Tongue (tissue), 2 donors: ENCODE results near the gene TMEM212. TPM values are rescaled to one million over a fixed set of nuclear protein-coding genes. Genes with fewer than 3 reads are reported as not detected.
"Not testable (repeated sequence)": the region's sequence is repeated elsewhere in the genome, so short reads cannot be mapped to it uniquely, and the experiment has no call there.

Source experiments
- DNase-seq: peaks from one replicate; pipeline ENCODE4 v3.0.0-alpha.2; 2015
- total RNA-seq: library from RNA; depleted of rRNA; stranded (reverse); fragments of >200 nt; gene quantifications from one replicate; pipeline ENCODE4 v1.2.3, GENCODE V29; 2014

The TMEM212 gene
- total RNA-seq, 1 donor from 2014 or later, result not detected

DNA sequence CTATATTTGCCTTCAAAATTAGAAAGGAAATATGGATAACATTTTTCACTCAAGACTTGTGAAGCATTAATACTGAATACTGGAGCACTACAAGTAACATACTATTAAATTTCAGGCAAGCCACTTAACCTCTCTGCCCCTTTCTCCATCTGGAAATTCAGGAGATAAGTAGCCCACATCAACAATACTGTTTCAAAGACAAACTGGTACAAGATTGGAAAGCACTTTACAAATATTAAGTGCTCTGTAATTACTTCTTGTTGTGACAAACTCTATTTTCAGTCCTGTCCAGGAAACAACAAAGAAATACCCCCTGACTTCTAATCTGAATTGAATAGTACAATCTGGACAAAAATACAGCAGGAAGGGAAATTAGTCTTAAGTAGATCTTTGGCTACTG is 49.3 kb downstream of the TMEM212 start:
- no peak for DNase-seq

DNA sequence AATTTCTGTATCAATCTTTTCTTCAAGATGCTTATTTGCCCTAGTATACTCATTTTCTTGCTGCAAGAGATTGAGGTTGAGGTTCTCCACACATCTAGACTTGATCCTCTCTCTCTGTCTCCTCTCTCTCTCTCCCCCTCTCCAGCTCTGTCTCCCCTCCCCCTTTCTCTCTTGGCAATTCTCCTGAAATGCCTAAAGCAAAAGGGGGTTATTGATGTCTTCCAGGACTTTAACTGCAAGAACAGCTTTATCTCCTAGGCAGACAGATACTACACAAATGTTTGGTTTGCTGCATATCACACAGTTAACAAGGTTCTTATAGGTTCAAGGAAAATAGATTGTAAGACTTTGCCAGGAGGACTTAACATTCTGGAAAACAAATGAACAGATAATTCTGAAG is 52.1 kb downstream of the TMEM212 start:
- no peak for DNase-seq

DNA sequence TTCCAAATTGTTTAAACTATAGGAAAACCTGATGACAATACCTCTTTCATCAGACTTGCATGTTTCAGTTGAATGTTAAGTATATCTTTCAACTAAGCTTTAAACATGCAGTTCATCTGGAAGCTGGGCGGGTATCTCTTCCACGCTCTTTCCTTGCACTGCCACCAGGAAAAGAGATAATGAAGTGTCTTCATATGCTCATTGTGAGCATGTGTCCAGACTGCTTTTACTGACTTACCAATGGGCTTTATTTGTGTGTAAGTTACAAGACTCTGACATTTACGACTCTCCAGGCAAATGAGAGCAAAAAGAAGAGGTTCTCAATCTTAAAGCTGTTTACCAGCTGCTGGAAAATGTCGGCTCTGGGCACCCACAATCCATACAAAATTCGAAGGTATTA is 52.8 kb downstream of the TMEM212 start:
- DNase-seq, result no peak

DNA sequence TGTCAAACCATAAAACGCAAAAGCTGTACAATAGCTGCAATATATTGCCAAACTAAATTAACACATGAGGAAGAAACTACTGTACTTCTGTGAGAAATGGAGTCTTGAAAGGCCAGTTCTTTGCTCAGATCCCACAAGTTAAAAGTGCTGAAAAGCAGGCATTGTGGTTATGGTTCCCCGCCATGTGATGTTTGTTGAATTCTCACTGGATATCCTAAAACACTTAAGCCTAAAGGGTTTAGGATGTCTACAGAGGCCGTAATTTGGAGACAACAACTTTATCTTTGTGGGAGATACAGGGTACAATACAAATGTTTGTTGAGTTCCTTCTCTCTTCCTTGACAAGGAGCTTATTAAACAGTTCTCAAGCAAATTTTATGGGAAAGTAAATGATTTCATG is 53.2 kb downstream of the TMEM212 start:
- DNase-seq, result no peak

DNA sequence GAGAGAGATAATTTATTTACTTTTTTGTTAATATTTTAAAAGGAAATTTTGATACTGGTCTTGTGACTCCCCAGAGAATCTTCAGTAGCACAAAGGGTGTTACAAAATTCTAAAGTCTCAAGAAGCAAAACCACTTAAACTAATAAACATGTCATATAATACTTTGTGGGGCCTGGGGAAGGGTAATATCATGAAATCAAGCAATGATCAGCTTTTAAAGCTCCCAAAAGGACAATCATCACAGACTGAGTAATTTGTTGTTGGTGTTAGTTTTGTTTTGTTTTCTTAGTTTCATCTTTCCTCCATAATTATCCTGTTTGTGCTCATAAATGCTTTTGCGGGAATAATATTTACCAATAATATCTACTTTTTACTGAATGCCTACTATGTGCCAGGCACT is 55.0 kb downstream of the TMEM212 start:
- no peak for DNase-seq

DNA sequence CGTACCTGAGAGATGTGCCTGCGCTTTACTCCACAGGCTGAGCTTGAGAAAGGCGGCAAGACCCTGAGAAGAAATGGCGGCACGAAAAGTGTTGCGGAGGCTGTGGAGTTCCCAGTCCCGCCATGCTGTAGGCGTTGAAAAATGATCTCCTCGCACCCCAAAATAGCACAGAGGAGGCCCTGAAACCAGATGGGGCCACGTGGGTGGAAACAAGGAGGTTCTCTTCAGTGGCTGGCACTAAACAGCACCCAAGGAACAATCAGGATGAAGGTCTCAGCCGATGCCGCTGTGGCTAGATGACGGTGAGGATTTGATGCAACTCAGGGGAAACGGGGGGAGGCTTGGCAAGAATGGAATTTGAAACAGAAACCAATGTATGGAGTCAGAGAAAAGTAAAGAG is 57.3 kb downstream of the TMEM212 start:
- no peak for DNase-seq

DNA sequence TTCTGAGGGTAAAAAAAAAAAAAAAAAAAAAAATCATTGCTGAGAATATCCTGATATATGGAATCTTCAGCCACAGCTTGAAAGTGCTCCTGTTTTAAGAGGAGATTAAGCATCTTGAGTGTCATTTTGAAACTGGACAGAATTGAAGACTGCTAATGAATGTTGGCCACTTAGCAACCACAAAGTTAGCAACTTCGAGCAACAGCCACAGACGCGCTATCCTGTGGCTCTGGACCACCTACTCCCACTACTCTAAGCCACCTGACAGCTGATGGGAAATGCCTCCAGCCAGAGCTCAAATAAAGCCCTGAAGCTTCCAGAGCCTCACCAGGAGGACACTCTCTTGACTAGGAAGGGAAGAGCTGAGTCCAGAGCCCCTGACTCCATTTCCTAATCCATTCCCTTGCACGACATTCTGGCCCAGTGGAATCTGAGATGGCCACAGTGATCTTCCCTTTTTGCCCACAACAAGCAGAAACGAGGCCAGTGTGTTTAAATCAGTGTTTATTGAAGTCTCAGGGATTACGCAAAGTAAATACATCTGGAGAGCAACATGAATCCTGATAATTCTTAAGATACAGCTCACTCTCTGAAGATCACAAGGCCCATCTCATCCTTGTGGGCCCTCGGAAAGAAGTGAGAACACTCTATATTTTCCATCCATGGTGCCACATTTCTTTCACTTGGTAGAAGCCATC is 58.6 kb downstream of the TMEM212 start:
- no peak for DNase-seq

DNA sequence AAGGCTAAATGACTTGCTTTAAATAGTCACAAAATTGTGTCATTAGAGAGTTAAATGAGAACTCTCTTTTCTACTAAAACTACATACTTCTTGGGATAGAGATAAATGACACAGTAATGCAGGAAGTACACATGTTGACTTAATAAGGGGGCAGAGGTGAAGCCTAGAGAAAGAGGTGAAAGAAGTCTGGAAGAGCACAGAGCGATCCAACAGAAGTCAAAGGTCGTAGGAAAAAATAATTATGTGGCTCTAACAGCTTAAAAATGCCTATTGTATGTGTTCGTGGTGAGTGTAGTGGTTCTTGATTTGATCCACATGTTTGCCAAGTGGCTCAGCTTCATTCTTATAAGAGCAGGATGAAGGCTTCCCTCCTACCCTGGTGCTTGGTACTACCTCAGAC is 61.7 kb downstream of the TMEM212 start:
- DNase-seq, result no peak

DNA sequence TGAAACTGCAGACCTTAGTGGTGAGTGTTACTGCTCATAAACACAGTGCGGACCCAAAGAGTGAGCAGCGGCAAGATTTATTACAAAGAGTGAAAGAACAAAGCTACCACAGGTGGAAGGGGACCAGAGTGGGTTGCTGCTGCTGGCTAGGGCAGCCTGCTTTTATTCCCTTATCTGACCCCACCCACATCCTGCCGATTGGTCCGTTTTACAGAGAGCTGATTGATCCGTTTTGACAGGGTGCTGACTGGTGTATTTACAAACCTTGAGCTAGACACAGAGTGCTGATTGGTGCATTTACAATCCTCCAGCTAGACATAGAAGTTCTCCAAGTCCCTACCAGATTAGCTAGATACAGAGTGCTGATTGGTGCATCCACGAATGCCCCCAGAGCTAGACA is 63.4 kb downstream of the TMEM212 start:
- not testable (repeated sequence) for DNase-seq

DNA sequence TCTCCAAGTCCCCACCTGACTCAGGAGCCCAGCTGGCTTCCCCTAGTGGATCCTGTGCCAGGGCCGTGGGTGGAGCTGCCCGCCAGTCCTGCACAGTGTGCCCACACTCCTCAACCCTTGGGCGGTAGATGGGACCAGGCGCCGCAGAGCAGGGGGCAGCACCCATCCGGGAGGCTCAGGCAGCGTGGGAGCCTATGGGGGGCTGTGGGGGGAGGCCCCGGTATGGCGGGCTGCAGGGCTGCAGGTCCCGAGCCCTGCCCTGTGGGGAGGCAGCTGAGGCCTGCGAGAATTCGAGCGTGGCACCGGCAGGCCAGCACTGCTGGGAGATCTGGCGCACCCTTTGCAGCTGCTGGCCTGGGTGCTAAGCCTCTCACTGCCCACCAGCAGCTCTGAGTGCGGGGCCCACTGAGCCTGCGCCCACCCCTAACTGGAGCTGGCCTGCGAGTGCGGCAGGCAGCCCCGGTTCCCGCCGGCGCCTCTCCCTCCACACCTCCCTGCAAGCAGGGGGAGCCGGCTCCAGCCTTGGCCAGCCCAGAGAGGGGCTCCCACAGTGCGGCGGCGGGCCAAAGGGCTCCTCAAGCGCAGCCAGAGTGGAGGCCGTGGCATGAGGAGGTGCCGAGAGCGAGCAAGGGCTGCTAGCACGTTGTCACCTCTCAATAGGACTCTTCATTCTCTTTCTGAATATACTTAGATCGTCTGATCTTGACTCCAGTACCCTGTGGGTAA is 64.0 kb downstream of the TMEM212 start:
- DNase-seq, result no peak

DNA sequence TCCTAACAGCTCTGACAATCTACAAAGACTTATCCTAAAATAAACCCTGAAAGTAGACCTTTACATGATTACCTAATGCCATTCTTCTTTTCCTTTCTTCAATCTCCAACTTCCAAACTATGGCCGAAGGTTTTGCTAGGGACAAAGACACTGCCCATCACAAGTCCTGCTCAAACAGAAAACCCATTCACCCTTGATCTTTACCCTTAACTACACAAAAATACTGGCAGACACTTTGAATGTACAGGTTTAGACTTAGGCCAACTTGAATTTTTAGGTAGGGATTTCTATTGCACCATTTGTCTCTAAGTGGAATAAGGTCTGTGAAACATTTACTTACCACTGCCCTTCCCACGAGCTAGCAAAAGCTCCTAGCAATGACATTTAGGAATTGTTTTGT is 64.6 kb downstream of the TMEM212 start:
- DNase-seq, result no peak

DNA sequence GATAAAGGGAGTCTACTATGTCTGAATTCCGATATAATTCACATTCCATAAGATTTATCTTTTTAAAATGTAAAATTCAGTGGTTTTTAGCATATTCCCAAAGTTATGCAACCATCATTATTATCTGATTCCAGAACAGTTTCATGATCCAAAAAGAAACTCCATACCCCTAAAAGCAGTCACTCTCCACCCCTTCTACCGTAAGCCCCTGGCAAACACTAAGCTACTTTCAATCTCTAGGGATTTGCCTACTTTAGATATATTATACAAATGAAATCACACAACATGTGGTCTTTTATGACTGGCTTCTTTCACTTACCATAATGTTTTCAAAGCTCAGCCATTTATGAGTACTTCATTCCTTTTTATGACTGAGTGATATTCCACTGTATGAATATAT is 65.6 kb downstream of the TMEM212 start:
- no peak for DNase-seq

Other genes starting within 250 kb of the TMEM212 start
- 60.6 TPM for gene PLD1, start 32.9 kb upstream of the TMEM212 start, total RNA-seq
- 147 TPM for gene FNDC3B, start 196.2 kb downstream of the TMEM212 start, total RNA-seq